Measurements from ENCODE around the gene SLC6A4. TPM values are rescaled to one million over a fixed set of nuclear protein-coding genes. Genes with fewer than 3 reads are reported as not detected.

SLC6A4 gene
- total and polyA plus RNA-seq, 2 donors (not counting 3 experiments of a cell fraction or from before 2014, with no cell fraction given), result 0.25 TPM; not detected in 1

GRCh38 chr17:30249460-30249859 lies 14.0 kb upstream of the SLC6A4 start:
- Histone ChIP-seq H3K27ac (ENCODE audit: insufficient read depth, low read depth, low read length) (no peak overlapping the region), H3K4me2 (ENCODE audit: insufficient read depth, low read length) (no peak overlapping the region), H3K36me3 (ENCODE audit: control insufficient read depth in 2 of 2, extremely low read depth in 1 of 2, insufficient read depth in 2 of 2, low read length in 2 of 2) (peaks cover 8 to 18% of the 10 kb centered on the region in 2 experiments), H4K20me1 (replicated peaks; ENCODE audit: control insufficient read depth, extremely low read depth, insufficient read depth, low read length) (no peaks in the 10 kb centered on the region), H2AFZ (ENCODE audit: low read depth, low read length) (no peak overlapping the region), H3K9me1 (replicated peaks; ENCODE audit: control insufficient read depth, extremely low read depth, insufficient read depth, low read length) (no peaks in the 10 kb centered on the region), H3K27me3 (ENCODE audit: control insufficient read depth in 2 of 2, insufficient read depth in 2 of 2, low read length in 2 of 2) (no peaks in the 10 kb centered on the region), H3K9ac (replicated peaks; ENCODE audit: extremely low read depth, insufficient read depth, low read length) (no peak overlapping the region), H3K79me2 (ENCODE audit: control insufficient read depth, insufficient read depth, low read length) (no peaks in the 10 kb centered on the region), H3K9me3 (replicated peaks; ENCODE audit: control insufficient read depth, insufficient read depth, low read length) (no peaks in the 10 kb centered on the region), H3K4me3 (replicated peaks in 1 of 3; ENCODE audit: insufficient read depth in 1 of 3, low read depth in 1 of 3, low read length in 3 of 3) (no peak overlapping the region), H3K4me1 (ENCODE audit: control insufficient read depth, extremely low read depth, insufficient read depth, low read length) (no peaks in the 10 kb centered on the region)
- BruUV-seq (replicated peaks), result no TSS peak
- ChIA-PET POLR2A (no interaction called here), CTCF (interaction anchor here (1.7 to 2.2 kb wide), 2 partner anchors 8 to 12 kb away, joined by 4 to 8 read pairs; no protein-coding TSS in a partner anchor)
- intact Hi-C loops (cut with micrococcal nuclease) (no loop called here), dilution Hi-C loops (cut with MboI; ENCODE audit: extremely low pct_ligation_motif_present, low sequenced_read_pairs) (no loop called here)
- no peak for TF ChIP-seq FOS (IDR thresholded peaks at IDR 0.05; ENCODE audit: borderline replicate concordance, insufficient read depth, low read length)
- TF ChIP-seq POLR2AphosphoS5 (IDR thresholded peaks at IDR 0.05; ENCODE audit: insufficient read depth, low read depth, low read length), result no peak
- no peak for TF ChIP-seq POLR2A (IDR thresholded peaks at IDR 0.05; ENCODE audit: low read depth, low read length)
- no peak for TF ChIP-seq MAX (IDR thresholded peaks at IDR 0.05; ENCODE audit: insufficient read depth, insufficient read length)
- FAIRE-seq, result no peak
- DNase-seq (ENCODE audit: low read depth, low spot score), result no peak

- POLR2A ChIA-PET, result no interaction called here
- no peaks in the 10 kb centered on the region for H4K20me1 ChIP-seq (replicated peaks; ENCODE audit: control insufficient read depth, extremely low read depth, insufficient read depth, low read length)
- H3K9ac ChIP-seq (replicated peaks; ENCODE audit: extremely low read depth, insufficient read depth, low read length), result no peak overlapping the region
Measured at GRCh38 chr17:30248786-30249185, 13.3 kb upstream of the SLC6A4 start.

More at GRCh38 chr17:30248786-30249185, 13.3 kb upstream of the SLC6A4 start:
- CTCF ChIA-PET, result interaction anchor here (1.7 to 2.2 kb wide), 2 partner anchors 9 to 11 kb away, joined by 4 to 8 read pairs; no protein-coding TSS in a partner anchor
- H3K9me3 ChIP-seq (replicated peaks; ENCODE audit: control insufficient read depth, insufficient read depth, low read length), result no peaks in the 10 kb centered on the region
- H3K4me1 ChIP-seq (ENCODE audit: control insufficient read depth, extremely low read depth, insufficient read depth, low read length), result no peaks in the 10 kb centered on the region
- no peaks in the 10 kb centered on the region for H3K27me3 ChIP-seq (ENCODE audit: control insufficient read depth in 2 of 2, insufficient read depth in 2 of 2, low read length in 2 of 2)
- no peaks in the 10 kb centered on the region for H3K79me2 ChIP-seq (ENCODE audit: control insufficient read depth, insufficient read depth, low read length)
- DNase-seq (ENCODE audit: low read depth, low spot score) (no peak), FAIRE-seq (no peak)
- H3K36me3 ChIP-seq (ENCODE audit: control insufficient read depth in 2 of 2, extremely low read depth in 1 of 2, insufficient read depth in 2 of 2, low read length in 2 of 2), result peaks cover 8 to 18% of the 10 kb centered on the region in 2 experiments
- no peak overlapping the region for H3K4me3 ChIP-seq (replicated peaks in 1 of 3; ENCODE audit: insufficient read depth in 1 of 3, low read depth in 1 of 3, low read length in 3 of 3)
- no peak for TF ChIP-seq MYC (IDR thresholded peaks at IDR 0.05; ENCODE audit: low read depth, low read length)
- no peak for TF ChIP-seq EZH2 (IDR thresholded peaks at IDR 0.05; ENCODE audit: borderline replicate concordance, low read depth, low read length, severe bottlenecking)
- TF ChIP-seq CTCF (IDR thresholded peaks at IDR 0.05; ENCODE audit: extremely low read depth in 1 of 2, insufficient read depth in 1 of 2, low read depth in 1 of 2, low read length in 2 of 2), result no peak
- no peak for TF ChIP-seq GATA2 (IDR thresholded peaks at IDR 0.05; ENCODE audit: insufficient read depth, insufficient read length, low read depth, low read length)
- TF ChIP-seq MAX (IDR thresholded peaks at IDR 0.05; ENCODE audit: insufficient read depth, insufficient read length), result no peak
- no peak for TF ChIP-seq POLR2A (IDR thresholded peaks at IDR 0.05; ENCODE audit: low read depth, low read length)
- no peak for TF ChIP-seq JUN (IDR thresholded peaks at IDR 0.05; ENCODE audit: borderline replicate concordance, insufficient read depth, insufficient read length, low read depth)
- no peak for TF ChIP-seq POLR2AphosphoS5 (IDR thresholded peaks at IDR 0.05; ENCODE audit: insufficient read depth, low read depth, low read length)
- no peak for TF ChIP-seq FOS (IDR thresholded peaks at IDR 0.05; ENCODE audit: borderline replicate concordance, insufficient read depth, low read length)
- dilution Hi-C loops (cut with MboI; ENCODE audit: extremely low pct_ligation_motif_present, low sequenced_read_pairs) (no loop called here), intact Hi-C loops (cut with micrococcal nuclease) (no loop called here)
- H3K4me2 ChIP-seq (ENCODE audit: insufficient read depth, low read length), result no peak overlapping the region
- no peaks in the 10 kb centered on the region for H3K9me1 ChIP-seq (replicated peaks; ENCODE audit: control insufficient read depth, extremely low read depth, insufficient read depth, low read length)
- H2AFZ ChIP-seq (ENCODE audit: low read depth, low read length), result no peak overlapping the region
- BruUV-seq (replicated peaks), result no TSS peak
- H3K27ac ChIP-seq (ENCODE audit: insufficient read depth, low read depth, low read length), result no peak overlapping the region
